ENCODE results near the gene GRID1.

DNA sequence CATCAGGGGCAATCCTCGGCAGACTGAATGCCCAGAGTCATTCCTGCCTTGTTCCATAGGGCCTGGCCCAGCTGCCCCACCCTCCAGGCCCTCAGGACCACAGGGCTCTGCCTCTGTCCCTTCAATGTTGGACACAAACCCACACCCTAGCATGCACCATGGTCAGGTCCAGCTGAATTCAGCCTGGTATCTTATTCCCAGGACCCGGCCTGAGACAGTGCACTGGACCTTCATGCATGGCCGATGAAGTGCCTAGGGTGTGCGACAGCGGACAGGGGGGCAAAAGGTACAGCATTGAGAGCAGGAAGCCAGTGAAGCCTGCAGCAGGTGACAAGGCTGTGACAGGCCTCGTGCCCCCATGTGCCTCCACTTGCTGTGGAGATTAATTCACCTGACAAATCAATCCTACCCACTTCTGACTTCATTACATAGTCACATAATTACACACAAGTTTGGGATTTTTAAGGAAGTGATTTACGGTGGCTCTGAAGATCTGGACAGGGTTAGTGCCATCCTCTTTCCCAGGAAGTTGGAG, 261.9 kb downstream of the GRID1 start:
- no peak for TF ChIP-seq EZH2 (IDR thresholded peaks at IDR 0.05; ENCODE audit: low read length, unreplicated experiment)
- TF ChIP-seq EZH2phosphoT487 (IDR thresholded peaks at IDR 0.05; ENCODE audit: borderline replicate concordance, low read length) = no peak

Data from PC-3 (cell line).